ENCODE measurements around the gene PCSK9. TPM values are rescaled to one million over a fixed set of nuclear protein-coding genes. Genes with fewer than 3 reads are reported as not detected.
A peak's percentile ranks its signal among the peaks of the same experiment; 100 is the strongest.

The PCSK9 gene
- total RNA-seq, 1 experiment from 2014 or later = not detected

DNA sequence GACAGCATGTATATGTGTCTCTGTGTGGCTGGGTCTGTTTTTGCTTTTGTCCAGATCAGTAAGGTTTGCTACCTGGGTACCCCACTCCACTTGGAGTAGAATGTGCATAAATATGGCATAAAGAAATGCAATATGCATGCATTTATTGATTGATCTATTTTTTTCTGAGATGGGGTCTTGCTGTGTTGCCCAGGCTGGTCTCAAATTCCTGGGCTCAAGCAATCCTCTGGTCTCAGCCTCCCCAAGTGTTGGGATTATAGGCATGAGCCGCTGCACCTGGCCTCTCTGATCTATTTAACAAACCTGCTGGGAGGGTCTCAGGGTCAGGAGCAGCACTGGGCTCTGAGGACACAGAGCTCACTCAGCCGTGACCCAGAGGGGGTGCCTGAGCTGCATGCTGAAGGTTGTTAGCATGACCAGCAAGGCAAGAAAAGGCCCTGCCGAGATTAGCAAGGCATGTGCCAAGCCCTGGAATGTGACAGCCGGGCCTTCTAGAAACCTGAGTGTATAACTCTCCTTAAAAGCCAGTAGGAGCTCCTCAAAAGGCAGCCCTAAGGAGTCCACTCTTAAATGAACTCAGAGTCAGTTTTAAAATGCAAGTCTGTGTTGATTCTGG, 22.5 kb downstream of the PCSK9 start:
- Histone ChIP-seq H3K9me2 (replicated peaks; ENCODE audit: insufficient read depth, low read length) (no peaks in the 10 kb centered on the region), H3K79me2 (ENCODE audit: low read length) (no peaks in the 10 kb centered on the region), H3K9ac (ENCODE audit: low read length) (no peak overlapping the region), H4K20me1 (ENCODE audit: insufficient read depth, low read depth, low read length) (no peaks in the 10 kb centered on the region), H3K4me1 (ENCODE audit: low read length) (peaks cover 9% of the 10 kb centered on the region; the same call in 1 of the 2 replicates), H3K9me3 (ENCODE audit: low read length) (no peaks in the 10 kb centered on the region), H3K4me3 (ENCODE audit: low read length) (no peak overlapping the region), H2AFZ (ENCODE audit: low read length) (no peak overlapping the region), H3K27me3 (ENCODE audit: low read length) (no peaks in the 10 kb centered on the region), H3K4me2 (ENCODE audit: low read depth, low read length, poor library complexity, severe bottlenecking) (no peak overlapping the region), H3K36me3 (ENCODE audit: insufficient read depth, low read length) (0 out of 2 replicates have a peak, but pooled peaks cover under 1% of the 10 kb centered on the region), H3K27ac (ENCODE audit: low read length) (no peak overlapping the region)
- DNase-seq = no peak

DNA sequence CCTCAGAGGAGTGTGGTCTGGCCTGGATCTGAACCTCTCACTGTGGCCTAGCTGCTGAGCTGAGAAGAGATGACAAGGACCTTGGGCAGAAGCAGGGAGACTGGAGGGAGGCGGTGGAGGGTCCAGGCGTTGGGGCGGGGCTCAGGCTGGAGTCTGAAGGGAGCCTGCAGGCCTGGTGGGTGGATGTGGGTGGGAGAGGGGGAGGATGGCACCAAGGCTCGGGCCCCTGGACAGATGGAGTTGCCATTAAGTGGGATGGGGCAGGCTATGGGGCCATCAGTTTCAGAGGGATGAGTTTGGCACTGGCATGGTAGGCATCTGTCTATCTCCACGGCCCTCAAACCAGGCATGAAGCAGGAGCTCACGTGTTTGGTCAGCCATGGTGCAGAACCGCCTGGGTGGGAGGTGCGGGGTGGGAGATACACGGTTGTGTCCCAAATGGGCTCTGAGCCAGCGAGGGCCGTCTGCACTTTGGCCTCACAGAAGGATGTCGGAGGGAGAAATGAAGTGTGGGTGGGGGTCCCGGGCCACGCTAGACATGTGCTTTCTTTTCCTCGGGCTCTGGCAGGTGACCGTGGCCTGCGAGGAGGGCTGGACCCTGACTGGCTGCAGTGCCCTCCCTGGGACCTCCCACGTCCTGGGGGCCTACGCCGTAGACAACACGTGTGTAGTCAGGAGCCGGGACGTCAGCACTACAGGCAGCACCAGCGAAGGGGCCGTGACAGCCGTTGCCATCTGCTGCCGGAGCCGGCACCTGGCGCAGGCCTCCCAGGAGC, 23.6 kb downstream of the PCSK9 start:
- no peak overlapping the region for H3K27ac ChIP-seq (ENCODE audit: low read length)
- no peaks in the 10 kb centered on the region for H3K27me3 ChIP-seq (ENCODE audit: low read length)
- H4K20me1 ChIP-seq (ENCODE audit: insufficient read depth, low read depth, low read length) = no peaks in the 10 kb centered on the region
- H3K4me1 ChIP-seq (ENCODE audit: low read length) = peaks cover 9% of the 10 kb centered on the region; the same call in 1 of the 2 replicates
- no peak overlapping the region for H3K4me3 ChIP-seq (ENCODE audit: low read length)
- no peaks in the 10 kb centered on the region for H3K9me3 ChIP-seq (ENCODE audit: low read length)
- peaks cover 6% of the 10 kb centered on the region; the same call in 1 of the 2 replicates for H3K36me3 ChIP-seq (ENCODE audit: insufficient read depth, low read length)
- no peak overlapping the region for H3K4me2 ChIP-seq (ENCODE audit: low read depth, low read length, poor library complexity, severe bottlenecking)
- no peak overlapping the region for H2AFZ ChIP-seq (ENCODE audit: low read length)
- H3K9ac ChIP-seq (ENCODE audit: low read length) = no peak overlapping the region
- DNase-seq = no peak
- no peaks in the 10 kb centered on the region for H3K9me2 ChIP-seq (replicated peaks; ENCODE audit: insufficient read depth, low read length)
- no peaks in the 10 kb centered on the region for H3K79me2 ChIP-seq (ENCODE audit: low read length)

DNA sequence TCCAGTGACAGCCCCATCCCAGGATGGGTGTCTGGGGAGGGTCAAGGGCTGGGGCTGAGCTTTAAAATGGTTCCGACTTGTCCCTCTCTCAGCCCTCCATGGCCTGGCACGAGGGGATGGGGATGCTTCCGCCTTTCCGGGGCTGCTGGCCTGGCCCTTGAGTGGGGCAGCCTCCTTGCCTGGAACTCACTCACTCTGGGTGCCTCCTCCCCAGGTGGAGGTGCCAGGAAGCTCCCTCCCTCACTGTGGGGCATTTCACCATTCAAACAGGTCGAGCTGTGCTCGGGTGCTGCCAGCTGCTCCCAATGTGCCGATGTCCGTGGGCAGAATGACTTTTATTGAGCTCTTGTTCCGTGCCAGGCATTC, 24.2 kb downstream of the PCSK9 start:
- no peaks in the 10 kb centered on the region for H3K79me2 ChIP-seq (ENCODE audit: low read length)
- no peak overlapping the region for H3K27ac ChIP-seq (ENCODE audit: low read length)
- H2AFZ ChIP-seq (ENCODE audit: low read length) = no peak overlapping the region
- H3K9me2 ChIP-seq (replicated peaks; ENCODE audit: insufficient read depth, low read length) = no peaks in the 10 kb centered on the region
- no peaks in the 10 kb centered on the region for H3K9me3 ChIP-seq (ENCODE audit: low read length)
- no peak overlapping the region for H3K4me2 ChIP-seq (ENCODE audit: low read depth, low read length, poor library complexity, severe bottlenecking)
- H3K9ac ChIP-seq (ENCODE audit: low read length) = no peak overlapping the region
- no peaks in the 10 kb centered on the region for H4K20me1 ChIP-seq (ENCODE audit: insufficient read depth, low read depth, low read length)
- H3K36me3 ChIP-seq (ENCODE audit: insufficient read depth, low read length) = peaks cover 12% of the 10 kb centered on the region; the same call in 1 of the 2 replicates
- no peak overlapping the region for H3K4me3 ChIP-seq (ENCODE audit: low read length)
- no peaks in the 10 kb centered on the region for H3K27me3 ChIP-seq (ENCODE audit: low read length)
- no peak for DNase-seq
- peaks cover 9% of the 10 kb centered on the region; the same call in 1 of the 2 replicates for H3K4me1 ChIP-seq (ENCODE audit: low read length)

DNA sequence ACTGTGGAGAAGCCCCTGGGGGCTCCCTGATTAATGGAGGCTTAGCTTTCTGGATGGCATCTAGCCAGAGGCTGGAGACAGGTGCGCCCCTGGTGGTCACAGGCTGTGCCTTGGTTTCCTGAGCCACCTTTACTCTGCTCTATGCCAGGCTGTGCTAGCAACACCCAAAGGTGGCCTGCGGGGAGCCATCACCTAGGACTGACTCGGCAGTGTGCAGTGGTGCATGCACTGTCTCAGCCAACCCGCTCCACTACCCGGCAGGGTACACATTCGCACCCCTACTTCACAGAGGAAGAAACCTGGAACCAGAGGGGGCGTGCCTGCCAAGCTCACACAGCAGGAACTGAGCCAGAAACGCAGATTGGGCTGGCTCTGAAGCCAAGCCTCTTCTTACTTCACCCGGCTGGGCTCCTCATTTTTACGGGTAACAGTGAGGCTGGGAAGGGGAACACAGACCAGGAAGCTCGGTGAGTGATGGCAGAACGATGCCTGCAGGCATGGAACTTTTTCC, 24.8 kb downstream of the PCSK9 start:
- peaks cover 9% of the 10 kb centered on the region; the same call in 1 of the 2 replicates for H3K4me1 ChIP-seq (ENCODE audit: low read length)
- no peak overlapping the region for H3K4me3 ChIP-seq (ENCODE audit: low read length)
- no peaks in the 10 kb centered on the region for H3K27me3 ChIP-seq (ENCODE audit: low read length)
- H3K9me2 ChIP-seq (replicated peaks; ENCODE audit: insufficient read depth, low read length) = no peaks in the 10 kb centered on the region
- no peak overlapping the region for H3K4me2 ChIP-seq (ENCODE audit: low read depth, low read length, poor library complexity, severe bottlenecking)
- peaks cover 16% of the 10 kb centered on the region; the same call in 1 of the 2 replicates for H3K36me3 ChIP-seq (ENCODE audit: insufficient read depth, low read length)
- H3K9ac ChIP-seq (ENCODE audit: low read length) = no peak overlapping the region
- peak; percentile 67 for DNase-seq
- H3K79me2 ChIP-seq (ENCODE audit: low read length) = no peaks in the 10 kb centered on the region
- no peak overlapping the region for H2AFZ ChIP-seq (ENCODE audit: low read length)
- no peaks in the 10 kb centered on the region for H3K9me3 ChIP-seq (ENCODE audit: low read length)
- no peak overlapping the region for H3K27ac ChIP-seq (ENCODE audit: low read length)
- no peaks in the 10 kb centered on the region for H4K20me1 ChIP-seq (ENCODE audit: insufficient read depth, low read depth, low read length)

DNA sequence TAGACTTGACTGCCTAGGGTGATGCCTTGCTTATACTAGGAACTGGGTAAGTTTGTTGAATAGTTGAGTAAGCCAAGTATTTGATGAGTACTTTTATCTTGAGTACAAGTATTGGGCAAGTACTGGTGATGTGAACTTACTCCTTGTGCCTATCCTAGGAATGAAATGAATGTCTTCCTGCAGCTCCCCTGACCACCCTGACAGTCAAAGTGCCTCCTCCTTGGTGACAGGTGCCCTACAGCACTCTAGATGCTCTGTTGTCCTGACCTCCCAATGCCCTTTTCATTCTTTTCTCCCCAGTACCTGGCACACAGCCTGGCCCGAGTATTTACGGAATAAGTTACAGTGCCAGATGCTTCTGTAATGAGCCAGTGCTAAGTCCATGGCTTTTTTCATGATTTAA, 25.5 kb downstream of the PCSK9 start:
- no peak overlapping the region for H3K27ac ChIP-seq (ENCODE audit: low read length)
- H3K27me3 ChIP-seq (ENCODE audit: low read length) = no peaks in the 10 kb centered on the region
- no peaks in the 10 kb centered on the region for H3K9me2 ChIP-seq (replicated peaks; ENCODE audit: insufficient read depth, low read length)
- H2AFZ ChIP-seq (ENCODE audit: low read length) = no peak overlapping the region
- H3K4me3 ChIP-seq (ENCODE audit: low read length) = no peak overlapping the region
- H3K4me2 ChIP-seq (ENCODE audit: low read depth, low read length, poor library complexity, severe bottlenecking) = no peak overlapping the region
- peaks cover 17% of the 10 kb centered on the region; the same call in 1 of the 2 replicates for H3K36me3 ChIP-seq (ENCODE audit: insufficient read depth, low read length)
- H3K4me1 ChIP-seq (ENCODE audit: low read length) = peaks cover 9% of the 10 kb centered on the region; the same call in 1 of the 2 replicates
- no peaks in the 10 kb centered on the region for H3K79me2 ChIP-seq (ENCODE audit: low read length)
- DNase-seq = no peak
- no peaks in the 10 kb centered on the region for H4K20me1 ChIP-seq (ENCODE audit: insufficient read depth, low read depth, low read length)
- H3K9me3 ChIP-seq (ENCODE audit: low read length) = no peaks in the 10 kb centered on the region
- no peak overlapping the region for H3K9ac ChIP-seq (ENCODE audit: low read length)

DNA sequence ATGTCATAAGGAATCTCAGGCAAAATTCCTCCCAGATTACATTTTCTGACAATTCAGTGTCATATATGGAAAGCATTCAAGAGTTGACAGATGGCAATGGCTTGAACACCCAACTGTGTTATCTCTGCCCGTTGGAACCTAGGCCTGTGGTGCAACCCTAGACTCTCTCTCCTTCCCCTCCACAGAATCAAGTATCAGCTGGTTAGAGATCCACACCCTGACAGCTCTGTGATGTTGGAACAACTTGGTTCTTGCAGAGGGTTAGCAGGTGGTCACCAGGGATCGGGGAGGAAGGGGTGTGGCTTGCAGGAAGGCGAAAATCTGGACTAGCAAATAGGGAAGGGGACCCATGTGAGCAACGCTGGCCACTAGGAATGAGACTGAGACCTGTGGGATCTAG, 26.3 kb downstream of the PCSK9 start:
- Histone ChIP-seq H3K9me3 (ENCODE audit: low read length) (no peaks in the 10 kb centered on the region), H3K4me3 (ENCODE audit: low read length) (no peak overlapping the region), H3K9me2 (replicated peaks; ENCODE audit: insufficient read depth, low read length) (no peaks in the 10 kb centered on the region), H3K36me3 (ENCODE audit: insufficient read depth, low read length) (peaks cover 25% of the 10 kb centered on the region; the same call in 1 of the 2 replicates), H3K4me1 (ENCODE audit: low read length) (peaks cover 9% of the 10 kb centered on the region; the same call in 1 of the 2 replicates), H3K4me2 (ENCODE audit: low read depth, low read length, poor library complexity, severe bottlenecking) (no peak overlapping the region), H3K27ac (ENCODE audit: low read length) (no peak overlapping the region), H2AFZ (ENCODE audit: low read length) (no peak overlapping the region), H4K20me1 (ENCODE audit: insufficient read depth, low read depth, low read length) (no peaks in the 10 kb centered on the region), H3K27me3 (ENCODE audit: low read length) (no peaks in the 10 kb centered on the region), H3K79me2 (ENCODE audit: low read length) (no peaks in the 10 kb centered on the region), H3K9ac (ENCODE audit: low read length) (no peak overlapping the region)
- DNase-seq = no peak

DNA sequence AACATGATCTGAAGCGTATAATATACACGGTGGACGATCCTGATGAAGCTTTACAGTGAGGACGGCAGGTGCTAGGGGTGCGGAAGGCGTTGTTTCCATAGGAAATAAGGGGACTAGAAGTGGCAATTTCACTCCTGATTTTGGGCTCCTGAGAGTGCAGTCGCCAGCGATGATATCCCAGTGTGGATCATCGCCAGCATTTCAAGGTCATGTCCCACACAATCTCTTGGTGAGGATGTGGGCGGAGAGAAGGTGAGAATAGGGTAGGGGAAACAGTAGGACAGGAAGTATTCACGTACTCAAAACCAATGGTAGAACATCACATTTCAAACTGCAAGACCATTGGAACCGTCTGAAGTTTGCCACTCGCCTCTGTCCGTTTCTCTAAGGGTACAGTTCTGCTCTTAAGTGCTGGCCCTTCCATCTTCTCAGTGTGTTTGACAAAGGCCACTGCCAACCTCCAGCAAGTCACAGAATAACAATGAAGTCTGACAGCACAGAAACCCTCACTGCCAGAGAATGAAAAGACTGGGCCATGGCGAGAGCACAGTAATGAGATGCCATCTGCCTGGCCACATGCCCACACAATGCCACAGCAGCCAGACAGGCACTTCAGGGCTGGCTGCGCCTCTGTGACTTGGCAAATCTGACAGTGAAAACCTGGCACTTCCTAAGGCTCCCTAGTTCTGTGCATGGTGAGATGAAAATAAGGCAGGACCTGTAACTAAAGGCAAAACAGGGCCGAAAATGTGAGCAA, 27.9 kb downstream of the PCSK9 start:
- H4K20me1 ChIP-seq (ENCODE audit: insufficient read depth, low read depth, low read length) = no peaks in the 10 kb centered on the region
- H3K27me3 ChIP-seq (ENCODE audit: low read length) = no peaks in the 10 kb centered on the region
- no peak overlapping the region for H3K9ac ChIP-seq (ENCODE audit: low read length)
- no peak overlapping the region for H2AFZ ChIP-seq (ENCODE audit: low read length)
- H3K4me2 ChIP-seq (ENCODE audit: low read depth, low read length, poor library complexity, severe bottlenecking) = no peak overlapping the region
- peaks cover 9% of the 10 kb centered on the region; the same call in 1 of the 2 replicates for H3K4me1 ChIP-seq (ENCODE audit: low read length)
- peaks cover 30% of the 10 kb centered on the region; the same call in 1 of the 2 replicates for H3K36me3 ChIP-seq (ENCODE audit: insufficient read depth, low read length)
- no peaks in the 10 kb centered on the region for H3K79me2 ChIP-seq (ENCODE audit: low read length)
- no peak overlapping the region for H3K27ac ChIP-seq (ENCODE audit: low read length)
- H3K4me3 ChIP-seq (ENCODE audit: low read length) = no peak overlapping the region
- no peaks in the 10 kb centered on the region for H3K9me2 ChIP-seq (replicated peaks; ENCODE audit: insufficient read depth, low read length)
- no peaks in the 10 kb centered on the region for H3K9me3 ChIP-seq (ENCODE audit: low read length)
- no peak for DNase-seq

DNA sequence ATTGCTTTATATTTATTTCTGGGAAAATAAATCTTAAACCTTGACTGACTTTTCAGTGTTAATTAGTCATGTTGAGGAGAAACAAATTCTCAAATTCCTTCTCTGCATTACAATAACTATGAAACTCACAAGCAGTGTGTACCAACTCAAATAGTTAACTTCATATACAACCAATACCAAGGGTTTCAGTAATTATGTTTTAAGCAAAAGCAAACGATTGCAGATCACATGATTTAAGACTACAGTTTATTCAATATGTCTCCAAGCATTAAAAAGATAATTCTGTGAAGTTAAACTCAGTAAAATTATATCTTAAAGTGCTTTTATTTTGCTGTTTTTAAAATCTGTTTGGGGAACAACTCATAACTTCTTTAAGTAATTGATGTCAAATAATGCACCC, 28.6 kb downstream of the PCSK9 start:
- Histone ChIP-seq H4K20me1 (ENCODE audit: insufficient read depth, low read depth, low read length) (no peaks in the 10 kb centered on the region), H2AFZ (ENCODE audit: low read length) (no peak overlapping the region), H3K36me3 (ENCODE audit: insufficient read depth, low read length) (peaks cover 36% of the 10 kb centered on the region; the same call in 1 of the 2 replicates), H3K27me3 (ENCODE audit: low read length) (no peaks in the 10 kb centered on the region), H3K4me2 (ENCODE audit: low read depth, low read length, poor library complexity, severe bottlenecking) (no peak overlapping the region), H3K4me1 (ENCODE audit: low read length) (peaks cover 9% of the 10 kb centered on the region; the same call in 1 of the 2 replicates), H3K9ac (ENCODE audit: low read length) (no peak overlapping the region), H3K9me3 (ENCODE audit: low read length) (no peaks in the 10 kb centered on the region), H3K4me3 (ENCODE audit: low read length) (no peak overlapping the region), H3K9me2 (replicated peaks; ENCODE audit: insufficient read depth, low read length) (no peaks in the 10 kb centered on the region), H3K79me2 (ENCODE audit: low read length) (no peaks in the 10 kb centered on the region), H3K27ac (ENCODE audit: low read length) (no peak overlapping the region)
- no peak for DNase-seq
